ENCODE data around the gene DAPK1. TPM values are rescaled to one million over a fixed set of nuclear protein-coding genes. Genes with fewer than 3 reads are reported as not detected.

The DAPK1 gene
- not detected for total RNA-seq

GRCh38 chr9:87497604-87498045 lies at the start of gene DAPK1:
TSS of gene DAPK1 (plus strand) at chr9:87497867. CDS start at chr9:87499078, 1,211 bp downstream.
- DNase-seq = no peak

GRCh38 chr9:87451149-87451548 lies 46.5 kb upstream of the DAPK1 start:
- no peak for DNase-seq

GRCh38 chr9:87455407-87455806 lies 42.3 kb upstream of the DAPK1 start:
- no peak for DNase-seq

GRCh38 chr9:87461256-87461655 lies 36.4 kb upstream of the DAPK1 start:
- DNase-seq = no peak

- no peak for DNase-seq
Measured at GRCh38 chr9:87464110-87464991, 33.3 kb upstream of the DAPK1 start.

- DNase-seq = no peak
Measured at GRCh38 chr9:87464992-87465378, 32.7 kb upstream of the DAPK1 start.

- DNase-seq = no peak
Measured at GRCh38 chr9:87465816-87466215, 31.9 kb upstream of the DAPK1 start.

- DNase-seq = no peak
Measured at GRCh38 chr9:87467187-87467586, 30.5 kb upstream of the DAPK1 start.

GRCh38 chr9:87469793-87470465 lies 27.7 kb upstream of the DAPK1 start:
- DNase-seq = no peak

DNA sequence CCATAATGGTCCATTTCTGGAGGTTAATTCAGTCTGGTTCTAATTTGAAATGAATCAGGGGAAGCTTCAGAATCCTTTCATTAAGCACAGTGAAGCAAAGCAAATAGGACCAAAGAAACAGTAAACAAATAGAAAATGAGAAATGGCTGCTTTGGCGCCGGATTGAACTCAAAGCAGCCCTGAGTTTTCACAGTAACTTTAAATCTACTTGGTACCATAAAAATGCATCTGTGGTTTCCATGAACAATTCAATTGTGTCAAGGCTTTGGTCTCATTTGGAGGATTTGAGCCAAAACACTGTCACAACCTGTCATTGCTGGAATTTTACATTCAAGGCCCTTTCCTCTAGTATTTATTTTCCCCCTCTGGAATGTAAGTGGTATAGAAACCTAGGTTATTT lies 25.9 kb upstream of the DAPK1 start:
- no peak for DNase-seq

- DNase-seq = no peak
Measured at GRCh38 chr9:87475463-87475862, 22.2 kb upstream of the DAPK1 start.

- no peak for DNase-seq
Measured at GRCh38 chr9:87478226-87478992, 19.3 kb upstream of the DAPK1 start.

GRCh38 chr9:87479801-87480201 lies 17.9 kb upstream of the DAPK1 start:
- DNase-seq = no peak

GRCh38 chr9:87481890-87482855 lies 15.5 kb upstream of the DAPK1 start:
- no peak for DNase-seq

DNA sequence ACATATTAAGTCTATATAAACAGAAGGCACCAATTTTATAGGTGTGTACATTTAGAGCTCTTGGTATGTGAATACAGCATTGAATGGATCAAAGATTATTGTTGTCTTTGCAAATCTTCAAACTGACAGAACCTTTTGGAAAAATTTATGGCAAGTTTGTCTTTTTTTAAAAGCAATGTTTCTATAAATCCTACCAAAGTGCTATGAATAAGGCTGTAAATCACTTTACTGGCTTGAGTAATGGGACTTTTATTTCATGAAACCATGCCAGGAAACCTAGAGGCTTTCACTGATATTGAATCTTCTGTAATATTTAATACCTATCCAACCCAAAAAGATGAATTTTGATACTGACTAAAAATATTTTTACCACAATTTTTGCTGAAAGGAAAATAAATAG lies 7.4 kb upstream of the DAPK1 start:
- no peak for DNase-seq

DNA sequence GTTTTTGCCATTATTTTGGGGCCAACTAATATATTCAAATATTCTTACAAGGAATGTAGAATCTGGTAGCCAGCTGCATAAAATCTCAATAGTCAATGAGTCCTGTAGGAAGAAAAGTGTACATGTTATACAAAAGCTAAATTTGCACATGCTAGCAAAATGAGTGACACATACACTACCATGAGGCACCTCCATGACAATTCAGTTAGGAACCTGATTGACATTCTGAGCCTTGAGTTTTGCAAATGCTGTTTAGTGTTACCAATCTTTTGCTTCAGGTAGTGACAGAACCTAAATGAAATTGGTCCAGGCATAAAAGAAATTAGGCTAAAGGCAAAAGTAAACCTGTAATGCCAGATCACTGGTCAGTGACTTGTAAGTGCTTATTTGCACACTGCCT lies 6.8 kb upstream of the DAPK1 start:
- no peak for DNase-seq

GRCh38 chr9:87491523-87491922 lies 6.1 kb upstream of the DAPK1 start:
- DNase-seq = no peak

- no peak for DNase-seq
Measured at GRCh38 chr9:87492642-87493041, 5.0 kb upstream of the DAPK1 start.

DNA sequence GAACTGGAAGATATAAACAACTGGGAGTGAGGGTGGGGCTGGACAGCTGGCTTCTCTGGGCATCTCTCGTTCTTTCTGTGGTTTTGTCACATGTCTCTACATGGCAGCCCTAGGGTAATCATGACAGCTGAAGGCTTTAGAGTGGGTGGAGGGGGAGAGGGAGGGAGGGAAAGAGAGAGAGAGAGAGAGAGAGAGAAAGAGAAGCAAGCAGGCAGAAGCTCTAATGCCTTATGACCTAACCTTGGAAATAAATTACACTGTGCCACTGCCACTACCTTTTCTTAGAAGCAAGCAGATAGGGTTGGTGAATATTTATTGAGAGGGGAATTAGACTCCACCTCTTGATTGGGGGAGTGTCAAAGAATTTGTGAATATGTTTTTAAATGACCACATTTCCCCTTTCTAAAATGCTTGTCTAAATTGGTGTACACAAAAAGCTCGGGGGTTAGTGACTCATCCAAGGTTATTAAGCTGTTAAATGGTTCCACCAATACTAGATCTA lies 2.6 kb upstream of the DAPK1 start:
- DNase-seq = no peak

DNA sequence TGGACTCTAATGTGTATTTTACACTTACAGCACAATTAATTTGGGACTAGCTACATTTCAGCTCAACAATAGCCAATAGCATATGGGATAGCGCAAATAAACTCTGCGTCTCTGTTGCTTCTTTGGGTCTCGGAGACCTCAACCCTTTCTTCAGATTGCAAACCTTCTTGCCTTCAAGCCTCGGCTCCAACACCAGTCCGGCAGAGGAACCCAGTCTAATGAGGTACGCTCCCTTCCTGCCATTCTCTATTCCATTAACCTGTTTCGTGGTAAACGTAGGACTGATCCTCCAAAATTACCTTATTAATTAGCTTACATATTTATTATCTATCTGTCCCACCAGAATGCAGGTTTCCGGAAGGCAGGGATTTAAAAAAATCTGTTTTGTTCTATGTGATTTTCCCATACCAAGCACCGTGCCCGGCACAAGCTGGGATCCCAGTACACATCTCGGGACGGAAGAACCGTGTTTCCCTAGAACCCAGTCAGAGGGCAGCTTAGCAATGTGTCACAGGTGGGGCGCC lies 525 bp upstream of the DAPK1 start:
- DNase-seq = no peak

- no peak for DNase-seq
Measured at GRCh38 chr9:87498046-87498810, 561 bp downstream of the DAPK1 start.

Data from effector CD4-positive, alpha-beta T cell (primary cell).